HepG2 (cell line): Measurements from ENCODE around the gene IZUMO4. TPM values are rescaled to one million over a fixed set of nuclear protein-coding genes. Genes with fewer than 3 reads are reported as not detected.

Experiments
- ERF ChIP-seq: IDR thresholded peaks from 2 replicates; pipeline ENCODE4 v1.6.1; 2018; ENCODE audit warnings: missing biosample characterization, missing genetic modification reagents
- NBN ChIP-seq: fragments of 450-650 bp; conservative IDR thresholded peaks from 2 replicates; pipeline ENCODE4 v1.6.1; 2017
- NCOR1 ChIP-seq: fragments of 200-600 bp; sonication (generic); IDR thresholded peaks from 2 replicates; pipeline ENCODE4 v1.7.0; 2017; ENCODE audit warnings: antibody characterized with exemption, low read length, borderline replicate concordance
- NFAT5 ChIP-seq: sonication (generic); formaldehyde crosslinking; IDR thresholded peaks from 2 replicates; pipeline ENCODE4 v1.4.0; 2020; ENCODE audit warnings: missing genetic modification reagents
- REST ChIP-seq, 2 experiments: IDR thresholded peaks; 2 replicates each; pipeline ENCODE4 v1.6.1; 2011 to 2012; ENCODE audit warnings: low read length in 2 of 2, borderline replicate concordance in 1 of 2, low read depth in 1 of 2, mild to moderate bottlenecking in 1 of 2, moderate library complexity in 1 of 2
- SMAD9 ChIP-seq: sonication (generic); formaldehyde crosslinking; IDR thresholded peaks from 2 replicates; pipeline ENCODE4 v1.5.1; 2020; ENCODE audit warnings: mild to moderate bottlenecking, missing genetic modification reagents
- SNRNP70 ChIP-seq: fragments of 200-400 bp; formaldehyde crosslinking; IDR thresholded peaks from 2 replicates; pipeline ENCODE4 v1.6.1; 2017; ENCODE audit warnings: mild to moderate bottlenecking, low read depth, low read length, moderate library complexity
- SOX5 ChIP-seq: IDR thresholded peaks from 2 replicates; pipeline ENCODE4 v1.6.1; 2016; ENCODE audit warnings: borderline replicate concordance
- SSRP1 ChIP-seq: IDR thresholded peaks from 2 replicates; pipeline ENCODE4 v1.6.1; 2016; ENCODE audit warnings: control low read depth
- ZFP62 ChIP-seq: sonication (generic); formaldehyde crosslinking; IDR thresholded peaks from 2 replicates; pipeline ENCODE4 v1.4.0; 2020; ENCODE audit warnings: missing genetic modification reagents
- ZNF414 ChIP-seq: sonication (generic); formaldehyde crosslinking; IDR thresholded peaks from 2 replicates; pipeline ENCODE4 v1.5.0; 2020; ENCODE audit warnings: missing genetic modification reagents
- ZNF557 ChIP-seq: sonication (generic); formaldehyde crosslinking; IDR thresholded peaks from 2 replicates; pipeline ENCODE4 v1.4.0; 2020; ENCODE audit warnings: missing genetic modification reagents
- ZNF574 ChIP-seq: sonication (generic); formaldehyde crosslinking; IDR thresholded peaks from 2 replicates; pipeline ENCODE4 v1.4.0; 2020; ENCODE audit warnings: missing genetic modification reagents
- ZNF614 ChIP-seq: IDR thresholded peaks from 2 replicates; pipeline ENCODE4 v1.6.1; 2018; ENCODE audit warnings: missing biosample characterization, missing genetic modification reagents, inconsistent platforms, borderline replicate concordance
- polyA plus RNA-seq, 8 experiments: library from polyadenylated mRNA; depleted of rRNA in 3 of 8; stranded (reverse) in 7 of 8; unstranded in 1 of 8; fragments of >200 nt; fragmentation: Illumina TruSeq in 4 of 8; extraction: Trizol in 4 of 8; gene quantifications; 2 replicates each; pipeline versions ENCODE4 v1.2.1 to v1.2.3, GENCODE V29; 2011 to 2016; ENCODE audit warnings: low read depth in 4 of 8, missing spikeins in 1 of 8, mixed read lengths in 1 of 8; ENCODE audit not compliant: insufficient read depth in 1 of 8
- total RNA-seq, 5 experiments: library from RNA; depleted of rRNA; stranded (reverse); fragments of >200 nt; fragmentation: Illumina TruSeq; extraction: Trizol; gene quantifications; 2 replicates each; pipeline ENCODE4 v1.2.3, GENCODE V29; 2016; ENCODE audit warnings: low read depth in 1 of 5

Gene IZUMO4
- total and polyA plus RNA-seq, 2 of the 13 experiments (the other 11 are each of a cell fraction or from before 2014, with no cell fraction given), result 0.77 to 3.9 TPM

- no peak for TF ChIP-seq ZNF574 (CRISPR knock-in tag)
- TF ChIP-seq NBN, result no peak
- no peak for TF ChIP-seq ZNF557
- no peak for TF ChIP-seq ZNF614 (CRISPR knock-in tag)
- no peak for TF ChIP-seq NFAT5
- TF ChIP-seq REST (IDR thresholded peaks at IDR 0.05; ENCODE audit: borderline replicate concordance in 1 of 2, low read depth in 1 of 2, low read length in 2 of 2), result no peak
- 0 out of 2 replicates have a peak, but pooled peaks have one; percentile 46 for TF ChIP-seq SMAD9 (CRISPR knock-in tag)
- no peak for TF ChIP-seq NCOR1
- no peak for TF ChIP-seq SSRP1 (CRISPR knock-in tag)
- TF ChIP-seq ZNF414 (CRISPR knock-in tag), result no peak
- TF ChIP-seq SNRNP70, result no peak
- no peak for TF ChIP-seq SOX5 (CRISPR knock-in tag)
- no peak for TF ChIP-seq ZFP62 (CRISPR knock-in tag)
- TF ChIP-seq ERF (CRISPR knock-in tag), result no peak
Measured at GRCh38 chr19:2061495-2062388, 35.0 kb upstream of the IZUMO4 start (continued).
